Sigmoid colon (tissue), 7 donors: ENCODE measurements around the gene WDR88. TPM values are rescaled to one million over a fixed set of nuclear protein-coding genes. Genes with fewer than 3 reads are reported as not detected.

Source experiments
- DNase-seq: peaks from one replicate; pipeline ENCODE4 v3.0.0-alpha.2; 2019
- H3K27ac ChIP-seq, 4 donors: fragments of 200-600 bp; sonication (generic); one replicate each; pipeline ENCODE4 v1.5.1; 2016 to 2019; ENCODE audit warnings: mild to moderate bottlenecking in 1 of 4
- H3K27me3 ChIP-seq, 3 donors: fragments of 200-600 bp; sonication (generic); one replicate each; pipeline ENCODE4 v1.5.1; 2019; ENCODE audit warnings: mild to moderate bottlenecking in 1 of 3
- H3K36me3 ChIP-seq, 4 donors: fragments of 200-600 bp; sonication (generic); one replicate each; pipeline ENCODE4 v1.5.1; 2016 to 2019
- H3K4me1 ChIP-seq, 4 donors: fragments of 200-600 bp; sonication (generic); one replicate each; pipeline ENCODE4 v1.5.1; 2017 to 2019
- H3K4me3 ChIP-seq, 4 donors: fragments of 200-600 bp; sonication (generic); one replicate each; pipeline ENCODE4 v1.5.1; 2017 to 2019; ENCODE audit warnings: mild to moderate bottlenecking in 2 of 4, moderate library complexity in 1 of 4
- H3K9me3 ChIP-seq, 4 donors: fragments of 200-600 bp in 3 of 4; sonication (generic) in 3 of 4; one replicate each; pipeline versions ENCODE4 v1.5.1 to v1.6.1; 2013 to 2019
- EP300 ChIP-seq, 4 donors: sonication (generic); formaldehyde crosslinking; IDR thresholded peaks; one replicate each; pipeline ENCODE4 v1.6.1; 2017; ENCODE audit warnings: antibody characterized with exemption in 4 of 4
- POLR2A ChIP-seq, 2 donors: fragments of 450-650 bp; IDR thresholded peaks; one replicate each; pipeline ENCODE4 v1.6.1; 2016; ENCODE audit warnings: antibody characterized with exemption in 2 of 2, mild to moderate bottlenecking in 2 of 2, moderate library complexity in 2 of 2
- POLR2AphosphoS5 ChIP-seq, 4 donors: sonication (generic); formaldehyde crosslinking; IDR thresholded peaks; one replicate each; pipeline ENCODE4 v1.6.1; 2017; ENCODE audit warnings: antibody characterized with exemption in 4 of 4
- WGBS, 2 donors: extraction: QIAGEN DNeasy Blood & Tissue Kit; methylation state at CpG; one replicate each; pipeline ENCODE4 v1.1.7; 2013; 5-methylcytosine and 5-hydroxymethylcytosine counted together
- intact Hi-C: fragments of 100-400 bp; cut with DNase I; formaldehyde crosslinking; loops from one replicate; pipeline ENCODE4 v1.15.1; 2023
- polyA plus RNA-seq, 3 donors: library from polyadenylated mRNA; stranded (reverse); fragments of 200-250 nt; gene quantifications; one replicate each; pipeline ENCODE4 v1.2.3, GENCODE V29; 2013
- total RNA-seq, 4 donors: library from RNA; depleted of rRNA; stranded (reverse); fragments of >200 nt; gene quantifications; one replicate each; pipeline ENCODE4 v1.1.0, GENCODE V29; 2016
- TF ChIP-seq, protein P1 (sequence below), 4 experiments: fragments of 450-650 bp in 3 of 4; fragments of 200-600 bp in 1 of 4; IDR thresholded peaks; one replicate each; pipeline ENCODE4 v1.5.1; 2016 to 2019; ENCODE audit warnings: antibody characterized with exemption in 4 of 4, mild to moderate bottlenecking in 3 of 4, moderate library complexity in 2 of 4
- donor health status: healthy with polysubstance abuse.
- donor health status: Bipolar disorder and iron deficiency.
- donor health status: healthy.

WDR88 gene
- total and polyA plus RNA-seq, 7 donors: not detected

- Histone ChIP-seq H3K36me3 (peaks cover 30 to 99% (median 72%) of the 10 kb centered on the region in 4 donors), H3K9me3 (no peaks in the 10 kb centered on the region)
- no peak for DNase-seq
These were observed 38.3 kb upstream of the WDR88 start for GRCh38 chr19:33093420-33094210.

DNA sequence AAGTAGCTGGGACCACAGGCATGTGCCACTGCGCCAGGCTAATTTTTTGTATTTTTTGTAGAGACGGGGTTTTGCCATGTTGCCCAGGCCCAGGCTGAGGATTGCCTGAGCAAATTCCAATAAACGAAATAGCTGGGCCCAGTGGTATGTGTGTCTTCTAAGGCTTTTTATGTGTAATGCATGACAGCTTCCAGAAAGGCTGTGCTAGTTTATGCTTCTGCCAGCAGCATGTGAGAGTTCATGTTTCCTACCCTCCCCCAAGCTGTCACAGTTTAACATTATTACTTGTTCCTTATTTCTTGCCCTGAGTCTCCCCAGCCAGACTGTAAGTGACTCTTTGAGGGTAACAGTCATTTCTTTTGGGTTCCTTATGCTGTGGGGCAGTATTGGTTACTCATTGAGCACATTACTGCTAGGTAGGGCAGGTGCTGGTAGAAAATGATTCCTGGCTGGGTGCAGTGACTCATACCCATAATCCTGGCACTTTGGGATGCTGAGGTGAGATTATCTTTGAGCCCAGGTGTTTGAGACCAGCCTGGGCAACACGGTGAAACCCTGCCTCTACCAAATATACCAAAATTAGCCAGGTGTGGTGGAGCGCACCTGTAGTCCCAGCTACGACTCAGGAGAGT lies 37.4 kb upstream of the WDR88 start:
- Histone ChIP-seq H3K27ac (no peak overlapping the region), H3K9me3 (no peaks in the 10 kb centered on the region), H3K27me3 (no peaks in the 10 kb centered on the region), H3K4me1 (no peaks in the 10 kb centered on the region), H3K4me3 (no peak overlapping the region), H3K36me3 (peaks cover 30 to 97% (median 72%) of the 10 kb centered on the region in 4 donors)
- no peak for DNase-seq
- TF ChIP-seq EP300 (IDR thresholded peaks at IDR 0.05): no peak
- no peak for TF ChIP-seq POLR2A (IDR thresholded peaks at IDR 0.05)
- TF ChIP-seq POLR2AphosphoS5 (IDR thresholded peaks at IDR 0.05): no peak
- TF ChIP-seq, protein P1, sequence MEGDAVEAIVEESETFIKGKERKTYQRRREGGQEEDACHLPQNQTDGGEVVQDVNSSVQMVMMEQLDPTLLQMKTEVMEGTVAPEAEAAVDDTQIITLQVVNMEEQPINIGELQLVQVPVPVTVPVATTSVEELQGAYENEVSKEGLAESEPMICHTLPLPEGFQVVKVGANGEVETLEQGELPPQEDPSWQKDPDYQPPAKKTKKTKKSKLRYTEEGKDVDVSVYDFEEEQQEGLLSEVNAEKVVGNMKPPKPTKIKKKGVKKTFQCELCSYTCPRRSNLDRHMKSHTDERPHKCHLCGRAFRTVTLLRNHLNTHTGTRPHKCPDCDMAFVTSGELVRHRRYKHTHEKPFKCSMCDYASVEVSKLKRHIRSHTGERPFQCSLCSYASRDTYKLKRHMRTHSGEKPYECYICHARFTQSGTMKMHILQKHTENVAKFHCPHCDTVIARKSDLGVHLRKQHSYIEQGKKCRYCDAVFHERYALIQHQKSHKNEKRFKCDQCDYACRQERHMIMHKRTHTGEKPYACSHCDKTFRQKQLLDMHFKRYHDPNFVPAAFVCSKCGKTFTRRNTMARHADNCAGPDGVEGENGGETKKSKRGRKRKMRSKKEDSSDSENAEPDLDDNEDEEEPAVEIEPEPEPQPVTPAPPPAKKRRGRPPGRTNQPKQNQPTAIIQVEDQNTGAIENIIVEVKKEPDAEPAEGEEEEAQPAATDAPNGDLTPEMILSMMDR (IDR thresholded peaks at IDR 0.05): no peak
- intact Hi-C loops: no loop called here
- WGBS, 2 donors: 52 to 79% methylated on average over 6 of the region's 6 CpGs

More at GRCh38 chr19:33093420-33094210, 38.3 kb upstream of the WDR88 start:
- H3K27me3 ChIP-seq: no peaks in the 10 kb centered on the region
- H3K4me1 ChIP-seq: no peaks in the 10 kb centered on the region
- H3K27ac ChIP-seq: no peak overlapping the region
- no peak for TF ChIP-seq POLR2AphosphoS5 (IDR thresholded peaks at IDR 0.05)
- no peak for TF ChIP-seq EP300 (IDR thresholded peaks at IDR 0.05)
- TF ChIP-seq POLR2A (IDR thresholded peaks at IDR 0.05): no peak
- TF ChIP-seq, protein P1 (IDR thresholded peaks at IDR 0.05): no peak
- H3K4me3 ChIP-seq: no peak overlapping the region
- WGBS, 2 donors: 90 to 95% methylated on average over 11 of the region's 11 CpGs
- intact Hi-C loops: no loop called here

DNA sequence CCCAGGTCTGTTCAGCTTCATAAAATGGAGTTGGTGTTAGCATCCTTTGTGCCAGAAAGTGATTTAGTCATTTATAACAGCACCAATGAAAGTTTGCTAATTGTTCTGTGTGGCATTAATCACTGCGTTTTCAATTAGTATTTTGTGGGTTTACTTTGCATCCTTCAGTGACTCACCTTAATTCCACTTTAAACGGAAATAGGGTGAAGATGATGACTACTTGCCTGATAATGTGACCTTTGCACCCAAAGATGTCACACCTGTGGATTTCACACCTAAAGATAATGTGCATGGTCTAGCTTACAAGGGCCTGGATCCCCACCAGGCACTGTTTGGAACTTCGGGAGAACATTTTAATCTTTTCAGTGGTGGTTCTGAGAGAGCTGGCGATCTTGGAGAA lies 35.9 kb upstream of the WDR88 start:
- H3K9me3 ChIP-seq: no peaks in the 10 kb centered on the region
- H3K27ac ChIP-seq: no peak overlapping the region
- no peak for DNase-seq
- WGBS, 2 donors: 60 to 81% methylated on average over 4 of the region's 4 CpGs
- TF ChIP-seq, protein P1 (IDR thresholded peaks at IDR 0.05): no peak
- no peak for TF ChIP-seq POLR2AphosphoS5 (IDR thresholded peaks at IDR 0.05)
- TF ChIP-seq POLR2A (IDR thresholded peaks at IDR 0.05): no peak
- no peak for TF ChIP-seq EP300 (IDR thresholded peaks at IDR 0.05)
- no peak overlapping the region for H3K4me3 ChIP-seq
- intact Hi-C loops: no loop called here
- no peaks in the 10 kb centered on the region for H3K4me1 ChIP-seq
- H3K36me3 ChIP-seq: peaks cover 30 to 97% (median 62%) of the 10 kb centered on the region in 4 donors
- H3K27me3 ChIP-seq: no peaks in the 10 kb centered on the region

- 73 to 83% methylated on average over 4 of the region's 4 CpGs for WGBS, 2 donors
- peaks cover 23 to 98% (median 62%) of the 10 kb centered on the region in 4 donors for H3K36me3 ChIP-seq
- no peaks in the 10 kb centered on the region for H3K4me1 ChIP-seq
- no peak for DNase-seq
- H3K4me3 ChIP-seq: no peak overlapping the region
- no peaks in the 10 kb centered on the region for H3K9me3 ChIP-seq
- no peaks in the 10 kb centered on the region for H3K27me3 ChIP-seq
- intact Hi-C loops: no loop called here
- H3K27ac ChIP-seq: no peak overlapping the region
- no peak for TF ChIP-seq POLR2AphosphoS5 (IDR thresholded peaks at IDR 0.05)
- TF ChIP-seq, protein P1 (IDR thresholded peaks at IDR 0.05): no peak
- TF ChIP-seq EP300 (IDR thresholded peaks at IDR 0.05): no peak
- TF ChIP-seq POLR2A (IDR thresholded peaks at IDR 0.05): no peak
These were observed 33.8 kb upstream of the WDR88 start for GRCh38 chr19:33098055-33098534.
